CD4-positive, alpha-beta T cell treated with Interferon alpha-2 for 1 hour (primary cell): ENCODE results near the gene DTNBP1.

Experiments
- DNase-seq, 2 donors: peaks; one replicate each; pipeline ENCODE4 v3.0.0-alpha.2; 2020 to 2022

Gene DTNBP1, protein sequence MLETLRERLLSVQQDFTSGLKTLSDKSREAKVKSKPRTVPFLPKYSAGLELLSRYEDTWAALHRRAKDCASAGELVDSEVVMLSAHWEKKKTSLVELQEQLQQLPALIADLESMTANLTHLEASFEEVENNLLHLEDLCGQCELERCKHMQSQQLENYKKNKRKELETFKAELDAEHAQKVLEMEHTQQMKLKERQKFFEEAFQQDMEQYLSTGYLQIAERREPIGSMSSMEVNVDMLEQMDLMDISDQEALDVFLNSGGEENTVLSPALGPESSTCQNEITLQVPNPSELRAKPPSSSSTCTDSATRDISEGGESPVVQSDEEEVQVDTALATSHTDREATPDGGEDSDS

DNA sequence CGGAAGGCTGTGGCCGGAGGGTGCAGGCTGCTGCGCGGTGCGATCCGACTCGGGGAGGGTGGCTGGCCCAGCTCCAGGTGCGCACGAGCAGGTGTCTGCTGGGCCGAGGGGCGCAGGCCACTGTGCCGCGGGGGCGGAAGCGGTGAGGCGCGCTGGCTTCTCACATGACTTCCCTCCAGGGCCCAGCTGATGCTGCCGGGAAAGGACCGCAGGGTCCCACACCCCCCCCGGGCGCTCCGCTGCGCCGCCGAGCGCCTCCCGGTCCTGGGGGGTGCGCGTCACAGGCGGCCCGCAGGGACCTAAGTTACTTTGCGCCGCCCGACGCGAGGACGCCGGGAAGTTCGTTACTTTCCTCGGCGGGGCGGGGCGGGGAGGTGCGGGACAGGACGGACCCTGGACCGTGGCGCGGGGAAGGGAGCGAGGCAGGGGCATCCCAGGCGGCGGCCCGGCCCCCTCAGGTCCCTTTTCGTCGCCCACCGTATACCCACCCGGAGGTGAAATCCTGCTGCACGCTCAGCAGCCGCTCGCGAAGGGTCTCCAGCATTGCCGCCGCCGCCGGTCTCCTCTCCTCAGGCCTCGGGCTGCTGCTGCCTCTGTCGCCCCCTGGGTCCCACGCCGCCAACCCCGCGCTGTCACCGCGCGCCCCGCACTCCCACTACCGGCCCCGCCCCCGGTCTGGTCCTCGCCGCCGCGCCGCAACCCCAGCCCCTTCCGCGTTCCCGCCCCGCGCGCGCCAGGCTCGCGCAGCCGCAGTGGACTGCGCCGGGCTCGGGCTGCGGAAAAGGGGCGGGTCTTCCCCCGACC lies at the start of gene DTNBP1:
TSS of gene DTNBP1 (minus strand) at position 703 of the 804 bp plus-strand sequence. CDS start at position 544, 159 bp downstream.
- DNase-seq: peak; percentile 89

DNA sequence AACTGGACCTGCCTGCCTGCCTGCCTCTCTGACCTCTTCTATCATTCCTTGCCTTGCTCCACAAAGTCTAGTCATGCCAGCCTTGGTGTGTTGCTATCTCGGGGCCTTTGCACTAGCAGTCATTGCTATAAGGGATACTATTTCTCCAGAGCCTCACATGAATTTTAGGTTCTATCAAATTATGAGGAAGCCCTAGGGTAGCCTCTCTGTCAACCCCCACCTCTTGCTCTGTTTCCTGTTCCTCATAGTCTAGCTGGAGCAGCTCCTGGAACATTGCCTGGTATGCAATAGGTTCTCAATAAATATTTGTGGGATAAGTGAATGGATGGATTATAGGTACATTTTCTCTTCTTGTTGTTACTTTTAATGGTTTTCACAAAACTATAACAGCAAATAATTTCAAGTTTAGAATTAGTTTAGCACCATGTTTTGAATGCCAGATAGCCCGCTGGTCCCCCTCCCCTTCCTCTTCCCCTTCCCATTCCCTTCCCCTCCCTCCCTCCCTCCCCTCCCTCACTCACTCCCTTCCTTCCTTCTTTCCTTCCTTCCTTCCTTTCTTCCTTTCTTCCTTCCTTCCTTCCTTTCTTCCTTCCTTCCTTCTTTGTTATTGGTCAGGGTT lies 46.9 kb upstream of the DTNBP1 start:
- no peak for DNase-seq

DNA sequence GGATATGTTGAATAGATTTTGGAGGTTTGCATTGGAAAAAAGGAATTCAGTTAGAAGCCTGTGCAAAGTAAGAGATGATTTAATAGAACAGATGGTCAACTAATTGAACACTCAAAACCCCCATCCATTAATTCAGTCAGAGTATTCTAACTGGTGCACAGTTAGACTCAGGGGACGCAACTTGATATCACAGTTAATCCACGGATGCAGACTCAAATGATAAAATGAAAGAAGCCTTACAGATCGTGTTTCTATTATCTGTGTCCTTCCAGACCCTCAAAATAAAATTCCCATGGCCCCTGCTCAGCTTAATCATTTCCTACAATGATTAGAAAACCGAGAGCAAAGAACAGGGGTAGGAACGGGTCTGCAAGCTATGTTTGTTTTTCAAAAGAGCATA lies 45.4 kb upstream of the DTNBP1 start:
- DNase-seq: no peak

DNA sequence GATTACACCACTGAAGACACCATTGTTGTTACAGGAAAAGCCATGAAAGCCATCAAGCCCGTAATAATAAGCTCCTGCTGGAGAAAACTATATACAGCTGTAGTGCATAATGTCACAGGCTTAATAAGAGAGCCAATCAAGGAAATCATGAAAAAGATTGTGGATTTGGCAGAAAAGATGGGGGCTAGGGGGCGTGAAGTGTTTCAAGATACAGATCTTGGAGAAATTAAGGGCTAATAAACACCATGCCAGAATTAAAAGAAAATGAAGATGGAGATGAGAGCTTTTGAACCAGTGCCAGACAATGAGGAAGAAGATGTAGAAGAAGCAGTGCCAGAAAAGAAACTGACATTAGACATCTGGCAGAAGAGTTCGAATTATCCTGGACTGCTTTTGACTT lies 43.2 kb upstream of the DTNBP1 start:
- DNase-seq: no peak

DNA sequence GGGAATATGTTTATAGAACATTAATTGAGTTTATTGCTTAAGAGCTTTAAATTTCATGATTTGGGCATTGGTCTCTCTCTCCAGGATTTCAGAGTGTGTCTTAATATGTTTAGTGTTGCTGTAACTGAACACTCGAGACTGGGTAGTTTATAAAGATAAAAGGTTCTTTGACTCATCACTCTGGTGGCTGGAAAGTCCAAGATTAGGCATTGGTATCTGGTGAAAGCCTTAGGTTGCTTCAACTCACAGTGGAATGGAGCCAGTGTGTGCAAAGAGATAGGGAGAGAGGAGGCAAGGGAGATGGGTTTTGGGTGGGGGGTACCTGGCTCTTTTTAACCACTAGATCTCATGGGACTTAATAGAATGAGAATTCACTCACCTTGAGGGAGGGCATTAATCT lies 35.6 kb upstream of the DTNBP1 start:
- no peak for DNase-seq

DNA sequence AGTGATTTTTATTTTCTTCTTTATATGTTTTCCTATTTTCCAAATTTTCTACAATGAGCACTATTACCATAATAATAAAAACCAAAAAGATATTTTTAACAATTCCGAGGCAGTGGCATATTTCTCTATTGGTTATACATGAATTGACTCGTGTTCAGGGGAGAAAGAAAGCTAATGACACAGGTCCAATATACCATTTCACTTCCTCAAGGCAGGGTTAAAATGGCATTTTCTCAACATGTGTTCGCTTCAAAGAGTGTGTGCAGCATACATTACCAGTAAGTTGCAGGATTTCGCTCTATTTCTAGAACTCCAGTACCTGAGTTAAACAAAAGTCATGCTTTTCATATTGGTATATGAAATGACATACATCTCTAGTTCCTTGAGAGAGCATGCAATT lies 35.1 kb upstream of the DTNBP1 start:
- DNase-seq: no peak

DNA sequence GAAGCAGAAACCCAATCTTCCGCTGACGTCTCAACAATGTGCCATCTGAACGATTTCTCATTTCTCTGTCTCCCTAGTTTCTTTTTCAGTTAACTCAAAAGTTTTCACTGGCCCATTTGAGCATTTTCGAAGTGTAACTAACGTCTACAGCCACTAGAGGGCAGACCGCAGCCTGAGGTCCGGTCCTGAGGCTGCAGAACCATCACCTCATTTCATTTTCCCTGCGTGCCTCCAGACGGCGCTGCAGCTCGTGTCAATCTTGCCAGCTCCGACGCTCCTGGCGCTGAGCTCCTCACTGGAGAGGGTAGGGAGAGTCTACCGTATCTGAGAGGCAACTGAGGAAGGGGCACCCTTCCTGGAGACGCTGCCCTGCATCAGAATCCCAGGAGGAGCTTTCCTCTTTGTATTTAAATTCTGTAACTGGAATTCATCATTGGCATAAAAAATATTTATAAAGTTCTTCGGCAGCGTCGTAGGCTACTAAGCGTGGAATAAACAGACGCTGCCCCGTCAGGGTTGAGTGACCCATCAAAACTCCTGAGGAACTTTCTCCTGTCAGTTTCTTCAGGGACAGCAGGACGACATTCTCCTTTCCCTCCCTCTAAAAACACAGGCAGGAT lies 28.5 kb upstream of the DTNBP1 start:
- peak; percentile 84 to 86 for DNase-seq

DNA sequence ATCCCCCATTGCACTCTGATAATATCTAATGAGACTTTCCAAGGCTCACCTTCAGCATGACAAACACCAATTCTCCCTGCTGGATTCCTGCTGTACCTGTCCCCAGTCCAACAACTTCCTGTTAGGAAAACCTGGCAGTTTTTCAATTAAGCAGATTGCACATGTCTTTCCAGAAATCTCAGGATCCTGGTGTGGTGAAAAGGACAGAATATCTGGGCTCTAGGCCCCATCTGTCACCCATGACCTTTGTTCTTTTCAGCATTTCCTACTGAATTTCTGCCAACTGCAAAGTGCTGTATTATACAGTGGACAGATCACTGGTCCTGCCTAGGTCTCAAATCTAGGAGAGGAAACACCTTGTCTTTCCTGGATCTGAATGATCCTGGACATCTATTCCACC lies 27.7 kb upstream of the DTNBP1 start:
- no peak for DNase-seq

DNA sequence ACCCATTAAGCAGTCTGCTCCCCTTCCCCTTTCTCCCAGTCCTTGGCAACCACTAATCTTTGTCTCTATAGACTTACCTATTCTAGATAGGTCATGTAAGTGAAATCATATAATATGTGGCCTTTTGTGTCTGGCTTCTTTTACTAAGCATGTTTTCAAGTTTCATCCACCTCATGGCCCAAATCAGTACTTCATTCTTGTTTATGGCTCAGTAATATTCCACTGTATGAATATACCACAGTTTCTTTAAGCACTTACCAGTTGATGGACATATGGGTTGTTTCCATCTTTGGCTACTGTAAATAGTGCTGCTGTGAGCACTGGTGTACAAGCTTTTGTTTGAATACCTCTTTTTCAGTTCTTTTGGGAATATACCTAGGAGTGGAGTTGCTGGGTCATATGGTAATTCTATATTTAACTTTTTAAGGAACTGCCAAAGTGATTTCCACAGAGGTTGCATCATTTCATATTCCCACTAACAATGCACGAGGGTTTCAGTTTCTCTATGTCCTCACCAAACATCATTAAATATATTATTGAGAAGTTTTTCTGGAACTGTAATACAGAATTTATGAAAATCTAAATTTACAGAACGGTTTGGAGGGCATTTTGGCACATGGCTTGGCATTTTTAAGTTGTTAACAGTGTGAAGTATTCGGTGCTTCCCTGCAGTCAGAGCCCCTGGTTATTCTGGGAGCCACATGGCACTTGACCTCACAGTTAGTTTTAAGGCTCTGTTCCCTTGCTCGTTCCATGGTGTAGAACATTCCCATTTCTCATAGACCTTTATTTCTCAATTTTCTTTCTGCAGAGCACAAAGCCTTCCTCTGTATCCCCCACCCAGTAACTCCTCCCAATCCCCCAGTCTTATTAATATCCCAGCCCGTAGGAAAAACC lies 27.0 kb upstream of the DTNBP1 start:
- DNase-seq: no peak

DNA sequence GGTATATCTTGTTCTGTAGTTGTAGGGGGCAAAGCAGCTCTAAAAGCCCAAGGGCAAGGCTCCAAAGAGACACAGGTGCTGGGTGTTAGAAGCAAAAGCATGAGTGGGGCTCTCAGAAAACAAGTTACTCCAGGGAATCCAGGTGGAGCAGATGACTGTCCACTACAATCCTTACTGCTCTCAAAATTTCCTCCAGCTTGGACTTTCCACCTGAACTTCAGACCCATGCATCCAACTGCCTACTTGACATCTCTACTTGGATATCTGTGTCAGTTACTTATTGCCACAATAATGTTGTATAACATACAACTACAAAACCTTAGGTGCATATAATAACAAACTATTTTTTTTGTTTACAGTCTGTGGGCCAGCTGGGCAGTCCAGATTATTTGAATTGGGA lies 22.8 kb upstream of the DTNBP1 start:
- DNase-seq: no peak

DNA sequence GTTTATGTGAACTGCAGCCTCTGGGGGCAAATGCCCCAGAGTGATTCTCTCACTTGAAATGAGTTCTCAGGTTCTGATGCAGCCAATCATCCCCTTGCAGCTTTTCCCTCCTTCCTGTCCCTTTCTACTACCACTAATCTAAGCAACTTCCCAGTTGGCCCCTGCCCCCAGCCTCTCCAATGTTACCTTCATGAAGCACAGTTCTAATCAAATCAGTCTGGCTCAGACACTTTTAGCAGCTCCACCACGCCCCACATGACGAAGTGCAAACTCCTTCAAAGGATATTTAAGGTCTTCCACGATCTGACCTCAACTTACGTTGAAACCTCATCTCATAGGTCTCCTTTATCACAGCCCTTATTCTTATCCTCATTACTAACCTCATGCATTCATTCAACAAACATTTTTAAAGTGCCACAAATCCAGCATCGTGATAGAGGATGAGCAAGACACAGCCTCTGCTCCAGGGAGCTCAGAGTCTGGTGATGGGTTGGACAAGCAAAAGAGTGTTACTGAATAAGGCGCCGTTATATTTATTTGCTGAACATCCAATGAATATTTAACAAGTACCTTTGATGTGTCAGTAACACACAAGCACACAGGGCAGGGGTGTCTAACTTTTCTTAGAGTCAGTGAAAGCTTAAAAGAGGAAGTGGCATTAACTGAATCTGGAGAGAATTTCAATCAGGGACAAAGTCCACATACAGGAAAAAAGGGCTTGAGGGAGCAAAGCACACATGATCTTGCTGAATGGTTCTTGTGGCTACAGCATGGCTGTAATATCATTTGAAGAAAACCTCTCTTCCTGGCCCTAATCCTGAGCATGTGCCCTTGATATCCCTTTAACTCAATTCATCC lies 20.4 kb upstream of the DTNBP1 start:
- no peak for DNase-seq

DNA sequence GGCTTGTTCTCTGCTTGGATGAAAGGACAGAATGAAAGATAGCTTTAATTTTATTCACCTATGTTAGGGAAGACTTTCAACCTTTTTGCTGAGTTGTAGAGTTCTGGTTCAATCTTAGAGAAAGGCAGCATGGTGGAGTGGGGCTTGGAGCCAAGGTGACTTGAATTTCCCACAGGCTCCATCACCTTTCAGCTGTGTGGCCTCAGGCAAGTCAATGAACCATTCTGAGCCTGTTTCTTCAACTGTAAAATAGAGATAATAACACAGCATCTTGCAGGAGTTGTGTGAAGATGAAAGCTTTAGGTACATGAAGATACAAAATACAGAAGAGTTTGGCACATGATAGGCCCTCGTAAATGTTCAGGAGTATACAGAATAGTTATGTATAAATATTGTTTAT lies 19.1 kb upstream of the DTNBP1 start:
- no peak for DNase-seq

DNA sequence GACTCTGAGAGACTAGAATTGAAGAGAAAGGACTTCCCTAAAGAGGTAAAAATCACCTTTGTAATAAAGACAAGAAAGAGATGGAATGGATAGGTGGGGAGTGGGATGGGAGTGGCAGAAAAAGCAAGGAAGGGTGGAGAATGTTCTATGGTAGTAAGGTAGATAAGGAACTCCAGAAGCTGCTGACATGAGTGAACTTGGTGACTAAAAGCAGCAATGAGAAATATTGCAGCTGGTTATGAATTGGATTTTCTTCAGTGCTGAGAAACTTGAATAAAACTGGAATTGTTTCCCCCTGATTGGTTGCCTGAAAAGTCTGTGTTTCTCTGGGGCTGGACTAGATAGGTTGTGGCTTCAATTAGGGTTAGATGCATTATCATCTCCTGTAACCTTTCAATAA lies 15.7 kb upstream of the DTNBP1 start:
- DNase-seq: no peak

DNA sequence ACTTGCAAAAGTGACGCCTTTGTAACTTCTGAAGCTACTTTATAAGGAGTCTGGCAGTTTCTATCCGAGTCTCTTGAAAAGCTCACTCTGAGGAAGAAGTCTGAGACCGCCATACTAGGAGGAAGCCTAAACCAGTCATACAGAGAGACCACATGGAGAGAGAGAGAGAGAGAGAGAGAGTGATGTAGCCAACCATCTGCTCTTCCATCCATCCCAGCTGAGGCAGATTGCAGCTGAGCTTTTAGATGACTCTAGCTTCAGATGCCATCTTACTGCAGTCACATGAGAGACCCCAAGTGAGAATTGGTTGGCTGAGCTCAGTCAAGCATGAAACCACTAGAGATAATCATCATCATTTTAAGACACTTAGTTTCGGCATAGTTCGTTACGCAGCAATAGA lies 15.0 kb upstream of the DTNBP1 start:
- no peak for DNase-seq

DNA sequence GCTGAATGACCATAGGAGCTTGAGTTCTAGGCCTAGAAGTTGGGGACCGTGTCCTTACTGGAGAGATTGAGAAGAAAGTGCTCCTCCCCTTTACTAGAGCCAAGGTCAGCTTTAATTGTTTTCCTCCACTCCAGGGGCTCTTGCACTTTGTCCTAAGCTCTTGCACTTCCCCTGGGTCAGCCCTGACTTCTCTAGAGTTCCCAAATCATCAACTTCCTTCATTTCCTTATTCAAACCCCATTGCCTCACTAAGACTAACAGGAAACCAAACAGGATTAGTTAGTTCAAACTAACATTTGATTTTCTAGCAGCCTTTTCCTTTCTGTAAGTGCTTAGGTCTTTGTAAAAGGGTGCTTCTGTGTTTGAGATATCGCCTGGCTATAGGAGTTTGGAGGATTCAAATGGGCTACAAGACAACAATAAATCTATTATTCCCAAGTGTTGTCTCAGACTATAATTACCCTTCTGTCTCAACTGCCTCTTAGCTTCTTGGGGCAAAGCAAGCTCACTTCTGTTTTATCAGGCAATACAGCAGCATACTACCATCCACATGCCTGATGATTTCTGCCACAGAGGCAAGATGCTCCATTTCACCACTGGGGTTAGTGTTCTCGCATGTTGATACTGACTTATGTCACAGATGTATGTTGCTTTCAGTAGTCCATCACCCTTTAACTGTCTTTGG lies 12.8 kb upstream of the DTNBP1 start:
- DNase-seq: no peak

DNA sequence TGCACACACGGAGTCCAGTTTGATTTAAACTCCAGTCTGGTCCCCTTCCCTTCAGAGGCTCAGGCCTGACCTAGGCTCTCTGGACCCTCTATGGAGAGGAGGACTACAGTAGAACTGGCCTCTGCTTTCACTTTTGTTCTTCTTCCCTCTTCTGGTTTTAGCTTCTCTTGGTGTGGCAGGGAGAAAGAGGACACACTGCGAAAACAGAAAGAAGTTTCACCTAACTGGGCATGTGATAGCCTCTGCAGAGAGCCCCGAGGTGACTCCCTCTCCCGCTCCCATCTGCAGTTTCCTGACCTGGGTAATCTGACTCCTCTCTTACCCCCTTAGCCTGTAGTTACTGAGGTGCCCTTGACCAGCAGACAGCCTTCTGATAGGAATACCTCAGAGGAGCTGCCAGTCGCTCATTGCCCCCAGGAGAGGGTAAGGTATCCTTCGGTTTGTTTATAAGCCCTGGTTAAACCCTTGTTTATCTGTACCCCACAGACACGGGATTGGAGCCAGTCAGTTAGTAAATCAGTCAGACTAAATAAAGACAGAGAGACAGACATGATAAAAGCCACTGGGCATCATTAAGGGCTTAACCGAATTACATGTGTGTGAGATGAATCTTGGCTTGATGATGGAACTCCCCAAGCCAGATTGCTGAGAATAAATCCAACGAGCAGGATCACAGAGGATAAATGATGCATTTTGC lies 12.0 kb upstream of the DTNBP1 start:
- DNase-seq: no peak

DNA sequence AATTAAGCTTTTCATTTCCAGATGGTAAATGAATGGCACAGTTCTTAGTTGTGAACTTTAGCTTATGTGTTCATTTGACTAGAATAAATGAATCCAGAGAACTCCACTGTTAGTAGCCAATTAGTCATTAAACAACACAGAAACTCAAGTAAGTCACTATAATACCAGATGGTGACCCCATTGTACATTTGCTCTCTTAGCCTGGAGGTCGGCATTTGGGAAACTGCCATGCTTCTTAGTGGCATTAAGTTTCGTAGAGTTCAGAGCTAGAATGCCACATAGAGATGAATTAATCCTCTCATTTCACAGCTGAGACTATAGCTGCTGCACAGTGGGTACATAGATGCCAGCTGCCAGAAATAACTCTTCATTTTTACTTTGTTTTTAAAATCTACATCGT lies 10.8 kb upstream of the DTNBP1 start:
- DNase-seq: no peak

DNA sequence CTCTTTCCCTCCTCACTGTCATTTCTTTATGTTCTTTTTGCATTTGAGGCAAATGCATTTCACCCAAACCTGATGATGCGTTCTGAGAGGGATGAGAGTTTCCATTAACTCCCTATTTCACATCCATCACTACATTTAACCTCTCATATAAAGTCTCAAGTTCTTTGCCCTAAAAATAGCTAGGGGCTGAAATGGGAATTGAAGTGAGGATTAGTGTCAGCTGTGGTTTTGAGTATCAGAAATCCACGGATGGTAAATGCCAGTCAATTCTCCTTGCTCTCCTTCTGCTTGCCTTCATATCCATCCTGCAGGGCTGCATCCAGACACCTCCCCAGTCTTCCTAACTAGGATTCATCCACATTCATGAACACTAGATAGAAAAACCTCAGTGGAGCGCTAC lies 10.0 kb upstream of the DTNBP1 start:
- DNase-seq: no peak

DNA sequence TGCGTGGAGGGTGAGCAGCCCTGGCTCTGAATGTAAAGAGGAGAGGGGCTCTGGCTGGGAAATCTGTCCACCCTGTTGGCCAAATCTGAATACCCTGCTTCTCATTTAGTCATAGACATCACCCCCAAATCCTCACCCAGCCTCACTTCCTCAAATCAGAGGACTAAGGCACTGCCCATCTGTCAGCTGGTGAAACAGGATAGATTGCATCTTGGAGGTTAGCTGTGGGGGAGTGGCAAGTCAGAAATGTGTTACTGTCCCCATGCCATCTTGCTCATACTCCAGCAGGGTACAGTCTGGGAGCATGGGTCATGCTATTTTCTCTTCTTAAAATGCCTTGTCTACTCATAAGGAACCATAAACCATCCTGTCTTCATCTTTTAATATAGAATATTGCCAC lies 9.5 kb upstream of the DTNBP1 start:
- DNase-seq: peak in 1 of 2 donors; percentile 30

DNA sequence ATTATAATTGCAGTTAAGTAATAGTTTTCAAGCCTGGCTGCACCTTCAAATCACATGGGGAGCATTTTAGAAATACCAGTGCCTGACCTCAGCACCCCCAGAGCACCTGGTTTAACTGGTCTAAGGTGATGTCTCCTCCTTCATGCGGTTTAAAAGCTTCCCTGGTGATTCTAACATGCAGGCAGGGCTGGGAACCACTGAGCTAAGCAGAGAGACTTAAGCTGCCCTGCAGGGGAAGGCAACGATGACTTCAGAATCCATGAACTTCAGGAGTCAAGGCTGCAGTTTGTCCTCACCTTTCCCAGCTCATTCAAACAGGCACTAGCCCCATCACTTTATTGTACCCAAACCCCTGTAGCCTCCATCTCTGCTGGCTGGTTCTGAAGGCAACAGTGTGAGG lies 6.1 kb upstream of the DTNBP1 start:
- DNase-seq: no peak
